Gastrocnemius medialis (tissue), 4 donors: ENCODE measurements around the gene RAB43.

Experiments used
- POLR2A ChIP-seq, 2 donors: fragments of 450-650 bp; IDR thresholded peaks; one replicate each; pipeline ENCODE4 v1.6.1; 2017; ENCODE audit warnings: antibody characterized with exemption in 2 of 2, mild to moderate bottlenecking in 2 of 2, moderate library complexity in 2 of 2
- TF ChIP-seq, protein P1 (sequence below), 5 experiments: fragments of 450-650 bp in 3 of 5; fragments of 200-600 bp in 2 of 5; sonication (generic) in 2 of 5; IDR thresholded peaks in 4 of 5; conservative IDR thresholded peaks in 1 of 5; 1 replicate in 4 of 5; 2 replicates in 1 of 5; pipeline ENCODE4 v1.5.1; 2016 to 2019; ENCODE audit warnings: antibody characterized with exemption in 5 of 5, mild to moderate bottlenecking in 3 of 5, moderate library complexity in 3 of 5

DNA sequence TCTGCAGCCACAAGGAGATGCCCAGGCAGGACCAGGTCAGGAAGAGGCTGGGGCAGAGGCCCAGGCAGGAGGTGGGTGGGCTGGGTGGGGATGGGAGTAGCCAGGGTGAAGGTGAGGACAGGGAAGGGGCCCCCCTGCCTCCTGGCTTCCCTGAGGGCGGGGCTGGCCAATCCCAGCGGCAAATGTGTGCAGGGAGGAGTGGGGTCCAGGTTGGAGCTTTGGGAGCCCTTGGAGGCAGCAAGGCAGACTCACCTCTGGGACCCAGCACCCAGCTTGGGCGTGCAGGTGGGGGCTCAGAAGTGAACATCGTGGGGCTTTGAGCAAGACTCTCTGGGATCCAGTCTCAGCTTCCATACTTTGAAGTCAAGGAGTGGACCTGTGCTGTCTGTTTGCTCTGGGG, 35.8 kb downstream of the RAB43 start:
- TF ChIP-seq, protein P1, sequence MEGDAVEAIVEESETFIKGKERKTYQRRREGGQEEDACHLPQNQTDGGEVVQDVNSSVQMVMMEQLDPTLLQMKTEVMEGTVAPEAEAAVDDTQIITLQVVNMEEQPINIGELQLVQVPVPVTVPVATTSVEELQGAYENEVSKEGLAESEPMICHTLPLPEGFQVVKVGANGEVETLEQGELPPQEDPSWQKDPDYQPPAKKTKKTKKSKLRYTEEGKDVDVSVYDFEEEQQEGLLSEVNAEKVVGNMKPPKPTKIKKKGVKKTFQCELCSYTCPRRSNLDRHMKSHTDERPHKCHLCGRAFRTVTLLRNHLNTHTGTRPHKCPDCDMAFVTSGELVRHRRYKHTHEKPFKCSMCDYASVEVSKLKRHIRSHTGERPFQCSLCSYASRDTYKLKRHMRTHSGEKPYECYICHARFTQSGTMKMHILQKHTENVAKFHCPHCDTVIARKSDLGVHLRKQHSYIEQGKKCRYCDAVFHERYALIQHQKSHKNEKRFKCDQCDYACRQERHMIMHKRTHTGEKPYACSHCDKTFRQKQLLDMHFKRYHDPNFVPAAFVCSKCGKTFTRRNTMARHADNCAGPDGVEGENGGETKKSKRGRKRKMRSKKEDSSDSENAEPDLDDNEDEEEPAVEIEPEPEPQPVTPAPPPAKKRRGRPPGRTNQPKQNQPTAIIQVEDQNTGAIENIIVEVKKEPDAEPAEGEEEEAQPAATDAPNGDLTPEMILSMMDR (IDR thresholded peaks at IDR 0.05 in 4 of 5, conservative IDR thresholded peaks at IDR 0.05 in 1 of 5): no peak
- TF ChIP-seq POLR2A (IDR thresholded peaks at IDR 0.05): no peak
